Uterus (tissue), 4 donors: Measurements from ENCODE around the gene PPP1R16B. TPM values are rescaled to one million over a fixed set of nuclear protein-coding genes. Genes with fewer than 3 reads are reported as not detected.
A peak's percentile ranks its signal among the peaks of the same experiment; 100 is the strongest.

Experiments
- DNase-seq, 2 donors: peaks; one replicate each; pipeline ENCODE4 v3.0.0-alpha.2; 2019 to 2020
- H3K27ac ChIP-seq, 2 donors: fragments of 200-600 bp; sonication (generic); 1 replicate in 1 of 2; 2 replicates in 1 of 2; pipeline ENCODE4 v1.5.1; 2016 to 2018
- H3K27me3 ChIP-seq, 2 donors: fragments of 200-600 bp; sonication (generic); one replicate each; pipeline ENCODE4 v1.5.1; 2018 to 2019; ENCODE audit warnings: control low read depth in 1 of 2
- H3K36me3 ChIP-seq, 2 donors: fragments of 200-600 bp; sonication (generic); one replicate each; pipeline ENCODE4 v1.5.1; 2019; ENCODE audit warnings: control low read depth in 1 of 2
- H3K4me1 ChIP-seq, 2 donors: fragments of 200-600 bp; sonication (generic); one replicate each; pipeline ENCODE4 v1.5.1; 2018 to 2019; ENCODE audit warnings: control low read depth in 1 of 2
- H3K4me3 ChIP-seq, 2 donors: fragments of 200-600 bp; sonication (generic); 1 replicate in 1 of 2; 2 replicates in 1 of 2; pipeline ENCODE4 v1.5.1; 2018 to 2019; ENCODE audit warnings: mild to moderate bottlenecking in 1 of 2
- H3K9me3 ChIP-seq, 2 donors: fragments of 200-600 bp; sonication (generic); one replicate each; pipeline ENCODE4 v1.5.1; 2019; ENCODE audit warnings: control low read depth in 1 of 2
- CTCF ChIP-seq, 4 experiments: fragments of 200-600 bp in 2 of 4; fragments of 450-650 bp in 2 of 4; sonication (generic) in 2 of 4; IDR thresholded peaks; one replicate each; pipeline ENCODE4 v1.5.1; 2016 to 2019; ENCODE audit warnings: antibody characterized with exemption in 4 of 4, mild to moderate bottlenecking in 2 of 4, moderate library complexity in 1 of 4
- POLR2A ChIP-seq, 2 donors: fragments of 450-650 bp; IDR thresholded peaks; one replicate each; pipeline ENCODE4 v1.6.1; 2016; ENCODE audit warnings: antibody characterized with exemption in 2 of 2, mild to moderate bottlenecking in 1 of 2, moderate library complexity in 1 of 2
- intact Hi-C: fragments of 100-400 bp; cut with DNase I; formaldehyde crosslinking; loops from one replicate; pipeline ENCODE4 v1.15.1; 2023; ENCODE audit warnings: low total_unique reads
- total RNA-seq, 4 donors: library from RNA; depleted of rRNA in 3 of 4; stranded (reverse); fragments of >200 nt in 3 of 4; gene quantifications; one replicate each; pipeline versions ENCODE4 v1.1.0 to v1.2.4, GENCODE V29; 2014 to 2023
- donor health status: DM: yes; HTN: yes; CAD: no.

Gene PPP1R16B
- total RNA-seq, 4 donors from 2014 or later, result 7.6 to 15.8 (median 12.5) TPM

GRCh38 chr20:38893565-38894090 is 88.1 kb downstream of the PPP1R16B start:
- Histone ChIP-seq H3K4me1 (peaks cover 0 to 3% of the 10 kb centered on the region in 2 donors), H3K27me3 (no peaks in the 10 kb centered on the region), H3K9me3 (no peaks in the 10 kb centered on the region), H3K36me3 (no peaks in the 10 kb centered on the region), H3K27ac (no peak overlapping the region), H3K4me3 (peak overlapping the region in 1 of 2 donors; percentile 15)
- peak; percentile 53 to 74 for DNase-seq
- TF ChIP-seq POLR2A (IDR thresholded peaks at IDR 0.05) (no peak), CTCF (IDR thresholded peaks at IDR 0.05) (peak; percentile 72 to 90 (median 82))
- intact Hi-C loops, result loop anchor here (10.0 kb wide), 1 partner anchor 89 kb away; the partner anchor contains the start of gene PPP1R16B

GRCh38 chr20:38894091-38894847 is 88.8 kb downstream of the PPP1R16B start:
- Histone ChIP-seq H3K4me1 (peaks cover 0 to 3% of the 10 kb centered on the region in 2 donors), H3K36me3 (no peaks in the 10 kb centered on the region), H3K9me3 (no peaks in the 10 kb centered on the region), H3K27ac (no peak overlapping the region), H3K27me3 (no peaks in the 10 kb centered on the region), H3K4me3 (peak overlapping the region in 1 of 2 donors; percentile 15)
- no peak for TF ChIP-seq CTCF (IDR thresholded peaks at IDR 0.05)
- no peak for TF ChIP-seq POLR2A (IDR thresholded peaks at IDR 0.05)
- intact Hi-C loops, result loop anchor here (10.0 kb wide), 1 partner anchor 89 kb away; the partner anchor contains the start of gene PPP1R16B
- DNase-seq, result no peak

GRCh38 chr20:38895098-38895949 is 89.8 kb downstream of the PPP1R16B start:
- intact Hi-C loops, result loop anchor here (10.0 kb wide), 1 partner anchor 91 kb away; the partner anchor contains the start of gene PPP1R16B

GRCh38 chr20:38896009-38896594 is 90.6 kb downstream of the PPP1R16B start:
- no peak for TF ChIP-seq CTCF (IDR thresholded peaks at IDR 0.05)
- no peak for TF ChIP-seq POLR2A (IDR thresholded peaks at IDR 0.05)
- H3K36me3 ChIP-seq, result no peaks in the 10 kb centered on the region
- no peak overlapping the region for H3K27ac ChIP-seq
- no peaks in the 10 kb centered on the region for H3K9me3 ChIP-seq
- H3K4me1 ChIP-seq, result peaks cover 0 to 3% of the 10 kb centered on the region in 2 donors
- intact Hi-C loops, result loop anchor here (10.0 kb wide), 1 partner anchor 91 kb away; the partner anchor contains the start of gene PPP1R16B
- DNase-seq, result no peak
- H3K4me3 ChIP-seq, result no peak overlapping the region
- H3K27me3 ChIP-seq, result no peaks in the 10 kb centered on the region

More at GRCh38 chr20:38895098-38895949, 89.8 kb downstream of the PPP1R16B start:
- no peaks in the 10 kb centered on the region for H3K36me3 ChIP-seq
- no peaks in the 10 kb centered on the region for H3K27me3 ChIP-seq
- no peak for DNase-seq
- TF ChIP-seq POLR2A (IDR thresholded peaks at IDR 0.05), result no peak
- H3K4me3 ChIP-seq, result no peak overlapping the region
- no peak overlapping the region for H3K27ac ChIP-seq
- H3K4me1 ChIP-seq, result peaks cover 0 to 3% of the 10 kb centered on the region in 2 donors
- no peaks in the 10 kb centered on the region for H3K9me3 ChIP-seq

- intact Hi-C loops, result loop anchor here (10.0 kb wide), 1 partner anchor 92 kb away; the partner anchor contains the start of gene PPP1R16B
- H3K4me3 ChIP-seq, result no peak overlapping the region
- H3K27me3 ChIP-seq, result no peaks in the 10 kb centered on the region
- no peak overlapping the region for H3K27ac ChIP-seq
- no peaks in the 10 kb centered on the region for H3K36me3 ChIP-seq
- TF ChIP-seq POLR2A (IDR thresholded peaks at IDR 0.05) (no peak), CTCF (IDR thresholded peaks at IDR 0.05) (no peak)
- H3K4me1 ChIP-seq, result peaks cover 0 to 3% of the 10 kb centered on the region in 2 donors
- DNase-seq, result no peak
- H3K9me3 ChIP-seq, result no peaks in the 10 kb centered on the region
Observed at GRCh38 chr20:38897267-38897666, 91.8 kb downstream of the PPP1R16B start.
